B cell (primary cell): Measurements from ENCODE around the gene DCHS1.

ENCODE experiments used
- CTCF ChIP-seq: fragments of 200-600 bp; IDR thresholded peaks from one replicate; pipeline ENCODE4 v1.8.0; 2022; ENCODE audit warnings: antibody characterized with exemption, mild to moderate bottlenecking
- EZH2 ChIP-seq: IDR thresholded peaks from 2 replicates; pipeline ENCODE4 v1.6.1; 2012; ENCODE audit warnings: borderline replicate concordance, low read depth, mild to moderate bottlenecking, moderate library complexity, low read length; ENCODE audit not compliant: insufficient read depth, poor library complexity, severe bottlenecking

- TF ChIP-seq CTCF (no peak), EZH2 (no peak)
These were observed 84.1 kb downstream of the DCHS1 start for GRCh38 chr11:6571434-6572008.
